ENCODE data around the gene FYB2.

GRCh38 chr1:56852476-56852875, 33.3 kb upstream of the FYB2 start:
- TF ChIP-seq CTCF (conservative IDR thresholded peaks at IDR 0.05; ENCODE audit: low read depth, low read length) (no peak), EZH2phosphoT487 (IDR thresholded peaks at IDR 0.05; ENCODE audit: borderline replicate concordance, low read length) (no peak), EZH2 (IDR thresholded peaks at IDR 0.05; ENCODE audit: low read length, unreplicated experiment) (no peak)

All from PC-3 (cell line).